CD14-positive monocyte (primary cell): Measurements from ENCODE around the gene ZNF254. TPM values are rescaled to one million over a fixed set of nuclear protein-coding genes. Genes with fewer than 3 reads are reported as not detected.
"Not testable (repeated sequence)": the region's sequence is repeated elsewhere in the genome, so short reads cannot be mapped to it uniquely, and the experiment has no call there.

Source experiments
- DNase-seq, 3 donors: peaks; one replicate each; pipeline ENCODE4 v3.0.0-alpha.2; 2011 to 2022
- H2AFZ ChIP-seq: 2 replicates; pipeline ENCODE4 v1.6.0; 2012; ENCODE audit warnings: mild to moderate bottlenecking, low read depth, low read length, inconsistent platforms; ENCODE audit not compliant: insufficient read depth, poor library complexity, severe bottlenecking
- H3K27ac ChIP-seq, 2 donors: 1 replicate in 1 of 2; 2 replicates in 1 of 2; pipeline ENCODE4 v1.5.1; 2012 to 2013; ENCODE audit warnings: low read length in 2 of 2, control low read depth in 1 of 2, inconsistent platforms in 1 of 2, low read depth in 1 of 2, mild to moderate bottlenecking in 1 of 2
- H3K27me3 ChIP-seq, 2 donors: one replicate each; pipeline versions ENCODE4 v1.6.0 to v1.6.1; 2011 to 2013; ENCODE audit warnings: low read length in 2 of 2; ENCODE audit not compliant: control insufficient read depth in 2 of 2, insufficient read depth in 2 of 2
- H3K36me3 ChIP-seq, 2 donors: replicated peaks in 1 of 2; 1 replicate in 1 of 2; 2 replicates in 1 of 2; pipeline versions ENCODE4 v1.5.1 to v1.6.1; 2012 to 2013; ENCODE audit warnings: low read length in 2 of 2, control low read depth in 1 of 2, inconsistent platforms in 1 of 2, mild to moderate bottlenecking in 1 of 2; ENCODE audit not compliant: insufficient read depth in 2 of 2, control insufficient read depth in 1 of 2
- H3K4me1 ChIP-seq, 2 donors: 1 replicate in 1 of 2; 2 replicates in 1 of 2; pipeline versions ENCODE4 v1.5.1 to v1.6.1; 2012 to 2013; ENCODE audit warnings: low read length in 2 of 2, control low read depth in 1 of 2, inconsistent platforms in 1 of 2, mild to moderate bottlenecking in 1 of 2, moderate library complexity in 1 of 2; ENCODE audit not compliant: insufficient read depth in 2 of 2, control insufficient read depth in 1 of 2
- H3K4me2 ChIP-seq: replicated peaks from 2 replicates; pipeline ENCODE3; 2012; ENCODE audit warnings: low read length, moderate library complexity, mild to moderate bottlenecking; ENCODE audit not compliant: poor library complexity, severe bottlenecking; ENCODE audit errors: extremely low read depth
- H3K4me3 ChIP-seq, 3 experiments: fragments of 200-600 bp in 1 of 3; sonication (generic) in 1 of 3; replicated peaks in 1 of 3; 1 replicate in 2 of 3; 2 replicates in 1 of 3; pipeline ENCODE4 v1.5.1; 2011 to 2013; ENCODE audit warnings: low read length in 3 of 3, mild to moderate bottlenecking in 3 of 3, control low read depth in 2 of 3, low read depth in 2 of 3, inconsistent platforms in 1 of 3, moderate library complexity in 1 of 3
- H3K79me2 ChIP-seq: 2 replicates; pipeline ENCODE4 v1.6.0; 2012; ENCODE audit warnings: mild to moderate bottlenecking, control low read depth, inconsistent platforms, low read length, moderate library complexity; ENCODE audit not compliant: insufficient read depth
- H3K9ac ChIP-seq: 2 replicates; pipeline ENCODE4 v1.6.0; 2017; ENCODE audit warnings: low read length, mild to moderate bottlenecking; ENCODE audit not compliant: insufficient read depth, poor library complexity, severe bottlenecking
- H3K9me3 ChIP-seq, 2 donors: replicated peaks in 1 of 2; 1 replicate in 1 of 2; 2 replicates in 1 of 2; pipeline versions ENCODE4 v1.5.1 to v1.6.1; 2012 to 2013; ENCODE audit warnings: low read length in 2 of 2, control low read depth in 1 of 2; ENCODE audit not compliant: control insufficient read depth in 1 of 2, insufficient read depth in 1 of 2
- H4K20me1 ChIP-seq: 2 replicates; pipeline ENCODE4 v1.6.0; 2012; ENCODE audit warnings: mild to moderate bottlenecking, low read length, control low read depth, moderate library complexity; ENCODE audit not compliant: insufficient read depth
- H3K27ac Mint-ChIP-seq, 7 donors: one replicate each; pipeline ENCODE4 v1.8.0; 2020; ENCODE audit warnings: mild to moderate bottlenecking in 7 of 7, mixed read lengths in 7 of 7, moderate library complexity in 6 of 7, inconsistent platforms in 2 of 7
- H3K27me3 Mint-ChIP-seq, 3 donors: one replicate each; pipeline ENCODE4 v1.8.0; 2021 to 2022; ENCODE audit warnings: low read depth in 3 of 3, mild to moderate bottlenecking in 3 of 3, mixed read lengths in 3 of 3, moderate library complexity in 3 of 3, inconsistent platforms in 1 of 3
- H3K36me3 Mint-ChIP-seq, 2 donors: one replicate each; pipeline ENCODE4 v1.8.0; 2020; ENCODE audit warnings: mixed read lengths in 2 of 2, inconsistent platforms in 1 of 2, mild to moderate bottlenecking in 1 of 2
- H3K4me1 Mint-ChIP-seq: one replicate; pipeline ENCODE4 v1.8.0; 2020; ENCODE audit warnings: mild to moderate bottlenecking, mixed read lengths
- H3K4me3 Mint-ChIP-seq, 2 donors: one replicate each; pipeline ENCODE4 v1.8.0; 2020; ENCODE audit warnings: mild to moderate bottlenecking in 2 of 2, mixed read lengths in 2 of 2, moderate library complexity in 1 of 2
- H3K9me3 Mint-ChIP-seq, 7 donors: one replicate each; pipeline ENCODE4 v1.8.0; 2020 to 2022; ENCODE audit warnings: mixed read lengths in 7 of 7, mild to moderate bottlenecking in 6 of 7, moderate library complexity in 6 of 7, inconsistent platforms in 2 of 7
- whole genome bisulfite sequencing: methylation state at CpG from one replicate; pipeline ENCODE4 v1.1.5; 2013; ENCODE audit warnings: missing lambda C conversion rate; ENCODE audit not compliant: insufficient coverage; 5-methylcytosine and 5-hydroxymethylcytosine counted together
- intact Hi-C, 2 donors: fragments of 100-400 bp; cut with micrococcal nuclease; formaldehyde crosslinking; loops; one replicate each; pipeline versions ENCODE4 v1.15.0 to v1.15.1; 2023
- polyA plus RNA-seq, 3 donors: library from polyadenylated mRNA; depleted of rRNA in 1 of 3; unstranded in 2 of 3; stranded (reverse) in 1 of 3; fragments of 300-500 nt in 2 of 3; fragments of >200 nt in 1 of 3; fragmentation: Illumina TruSeq in 2 of 3; gene quantifications; 1 replicate in 2 of 3; 2 replicates in 1 of 3; pipeline ENCODE4 v1.2.3, GENCODE V29; 2012 to 2021
- TF ChIP-seq, protein P1 (sequence below): fragments of 200-600 bp; IDR thresholded peaks from one replicate; pipeline ENCODE4 v1.8.0; 2022; ENCODE audit warnings: antibody characterized with exemption, mild to moderate bottlenecking

ZNF254 gene
- polyA plus RNA-seq, 3 donors: 1.4 to 2.9 (median 1.7) TPM

DNA sequence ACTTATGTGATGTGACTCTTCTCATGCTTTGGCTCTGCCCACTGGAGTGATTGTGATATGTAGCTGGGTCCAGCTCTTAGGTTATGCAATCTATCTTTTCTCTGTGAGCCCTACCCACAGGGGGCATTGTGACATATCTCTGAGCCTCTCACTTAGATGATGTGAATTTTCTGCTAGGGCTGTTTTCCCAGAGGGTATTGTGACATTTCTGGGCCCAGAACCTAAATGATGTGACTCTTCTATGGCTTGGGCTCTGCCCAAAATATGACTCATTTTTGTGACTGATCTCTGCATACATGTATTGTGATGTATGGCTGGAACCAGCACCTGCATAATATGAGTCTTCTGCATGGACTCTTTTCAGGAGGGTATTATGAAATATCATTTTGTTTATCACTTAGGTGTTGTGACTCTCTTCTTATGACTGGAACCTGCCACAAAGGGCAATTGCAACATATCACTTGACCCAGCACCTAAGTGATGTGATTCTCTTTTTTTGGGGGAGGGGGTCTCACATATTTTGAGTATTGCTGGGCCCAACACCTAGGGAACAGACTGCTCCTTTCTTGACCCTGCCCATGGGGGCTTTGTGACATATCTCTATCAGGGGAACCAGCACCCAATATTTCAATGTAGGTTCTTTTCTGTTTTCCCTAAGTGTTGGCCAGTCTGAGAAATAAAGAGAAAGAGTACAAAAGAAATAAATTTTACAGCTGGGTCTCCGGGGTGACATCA lies 12.1 kb upstream of the ZNF254 start:
- Histone ChIP-seq H3K4me2 (no peak overlapping the region), H3K9me3 (peaks cover 5 to 6% of the 10 kb centered on the region in 2 donors), H3K27ac (no peak overlapping the region), H4K20me1 (no peaks in the 10 kb centered on the region), H2AFZ (no peak overlapping the region), H3K79me2 (no peaks in the 10 kb centered on the region), H3K4me3 (no peak overlapping the region), H3K36me3 (peaks cover 0 to 25% of the 10 kb centered on the region in 2 donors), H3K9ac (no peak overlapping the region), H3K27me3 (no peaks in the 10 kb centered on the region), H3K4me1 (no peaks in the 10 kb centered on the region)
- peaks cover 0 to 2% (median 0%) of the 10 kb centered on the region in 3 donors for H3K27me3 Mint-ChIP-seq
- H3K4me1 Mint-ChIP-seq: no peaks in the 10 kb centered on the region
- peak in 2 of 3 donors; percentile 3 to 53 for DNase-seq
- 100% methylated on average over 1 of the region's 1 CpG for WGBS
- no peak overlapping the region for H3K4me3 Mint-ChIP-seq
- peak overlapping the region in 3 of 7 donors; percentile 8 to 46 (median 12) for H3K27ac Mint-ChIP-seq
- intact Hi-C loops: no loop called here
- H3K9me3 Mint-ChIP-seq: peaks cover 4 to 18% (median 9%) of the 10 kb centered on the region in 7 donors
- peaks cover 24 to 34% of the 10 kb centered on the region in 2 donors for H3K36me3 Mint-ChIP-seq
- TF ChIP-seq, protein P1, sequence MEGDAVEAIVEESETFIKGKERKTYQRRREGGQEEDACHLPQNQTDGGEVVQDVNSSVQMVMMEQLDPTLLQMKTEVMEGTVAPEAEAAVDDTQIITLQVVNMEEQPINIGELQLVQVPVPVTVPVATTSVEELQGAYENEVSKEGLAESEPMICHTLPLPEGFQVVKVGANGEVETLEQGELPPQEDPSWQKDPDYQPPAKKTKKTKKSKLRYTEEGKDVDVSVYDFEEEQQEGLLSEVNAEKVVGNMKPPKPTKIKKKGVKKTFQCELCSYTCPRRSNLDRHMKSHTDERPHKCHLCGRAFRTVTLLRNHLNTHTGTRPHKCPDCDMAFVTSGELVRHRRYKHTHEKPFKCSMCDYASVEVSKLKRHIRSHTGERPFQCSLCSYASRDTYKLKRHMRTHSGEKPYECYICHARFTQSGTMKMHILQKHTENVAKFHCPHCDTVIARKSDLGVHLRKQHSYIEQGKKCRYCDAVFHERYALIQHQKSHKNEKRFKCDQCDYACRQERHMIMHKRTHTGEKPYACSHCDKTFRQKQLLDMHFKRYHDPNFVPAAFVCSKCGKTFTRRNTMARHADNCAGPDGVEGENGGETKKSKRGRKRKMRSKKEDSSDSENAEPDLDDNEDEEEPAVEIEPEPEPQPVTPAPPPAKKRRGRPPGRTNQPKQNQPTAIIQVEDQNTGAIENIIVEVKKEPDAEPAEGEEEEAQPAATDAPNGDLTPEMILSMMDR: no peak

DNA sequence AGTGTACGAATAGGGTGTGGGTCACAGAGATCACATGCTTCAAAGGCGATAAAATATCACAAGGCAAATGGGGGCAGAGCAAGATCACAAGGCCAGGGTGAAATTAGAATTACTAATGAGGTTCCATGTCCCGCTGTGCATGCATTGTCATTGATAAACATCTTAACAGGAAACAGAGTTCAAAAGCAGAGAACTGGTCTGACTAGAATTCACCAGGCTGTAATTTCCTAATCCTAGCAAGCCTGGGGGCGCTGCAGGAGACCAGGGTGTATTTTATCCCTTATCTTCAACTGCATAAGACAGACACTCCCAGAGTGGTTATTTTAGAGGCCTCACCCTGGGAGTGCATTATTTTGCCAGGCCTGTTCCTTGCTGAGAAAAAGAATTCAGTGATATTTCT lies 11.5 kb upstream of the ZNF254 start:
- H3K9me3 ChIP-seq, H3K9ac ChIP-seq: not testable (repeated sequence)
- 100% methylated on average over 3 of the region's 4 CpGs for WGBS

More for the DNA sequence above, 11.5 kb upstream of the ZNF254 start:
- H3K27me3 Mint-ChIP-seq, H3K27me3 ChIP-seq, DNase-seq, H2AFZ ChIP-seq, intact Hi-C loops, H3K4me1 ChIP-seq, H3K27ac Mint-ChIP-seq, H3K4me3 Mint-ChIP-seq, H3K4me2 ChIP-seq, H3K27ac ChIP-seq, H3K79me2 ChIP-seq, H3K4me1 Mint-ChIP-seq, H3K4me3 ChIP-seq, H4K20me1 ChIP-seq: not testable (repeated sequence)
- peaks cover 24 to 34% of the 10 kb centered on the region in 2 donors for H3K36me3 Mint-ChIP-seq
- peaks cover 0 to 25% of the 10 kb centered on the region in 2 donors for H3K36me3 ChIP-seq
- peaks cover 4 to 18% (median 11%) of the 10 kb centered on the region in 7 donors for H3K9me3 Mint-ChIP-seq
